SK-N-SH (cell line): ENCODE measurements around the gene BTBD3.

Source experiments
- ELF1 ChIP-seq: IDR thresholded peaks from 2 replicates; pipeline ENCODE4 v1.4.0; 2012
- EP300 ChIP-seq, 2 experiments: IDR thresholded peaks; 2 replicates each; pipeline versions ENCODE4 v1.4.0 to v1.6.1; 2012; ENCODE audit warnings: borderline replicate concordance in 1 of 2, low read depth in 1 of 2, low read length in 1 of 2
- EZH2phosphoT487 ChIP-seq: fragments of 200-600 bp; sonication (generic); IDR thresholded peaks from 2 replicates; pipeline ENCODE4 v1.6.1; 2017; ENCODE audit warnings: low read depth, mixed run types, mild to moderate bottlenecking, antibody characterized with exemption, moderate library complexity, borderline replicate concordance
- FOXJ3 ChIP-seq: sonication (generic); formaldehyde crosslinking; IDR thresholded peaks from 2 replicates; pipeline ENCODE4 v1.5.1; 2020; ENCODE audit warnings: mild to moderate bottlenecking, missing genetic modification reagents
- POLR2AphosphoS5 ChIP-seq: IDR thresholded peaks from 2 replicates; pipeline ENCODE4 v1.6.1; 2012; ENCODE audit warnings: low read depth, low read length
- RAD21 ChIP-seq: IDR thresholded peaks from 2 replicates; pipeline ENCODE4 v1.6.1; 2012; ENCODE audit warnings: mild to moderate bottlenecking, low read length
- RFX5 ChIP-seq: IDR thresholded peaks from 2 replicates; pipeline ENCODE4 v1.6.1; 2012; ENCODE audit warnings: mild to moderate bottlenecking, improper control_type of control experiment, low read length
- SMC3 ChIP-seq: IDR thresholded peaks from 2 replicates; pipeline ENCODE4 v1.6.1; 2012; ENCODE audit warnings: low read depth, low read length, improper control_type of control experiment
- TF ChIP-seq, protein P1 (sequence below): fragments of 200-600 bp; sonication (generic); IDR thresholded peaks from 2 replicates; pipeline ENCODE4 v1.6.1; 2017; ENCODE audit warnings: antibody characterized with exemption, mild to moderate bottlenecking, moderate library complexity
- TF ChIP-seq, protein P2 (sequence below): fragments of 150-350 bp; IDR thresholded peaks from 2 replicates; pipeline ENCODE4 v1.6.1; 2017; ENCODE audit warnings: antibody characterized with exemption, low read length, low read depth, borderline replicate concordance

GRCh38 chr20:11876555-11876954, 41.1 kb upstream of the BTBD3 start:
- TF ChIP-seq, protein P1, sequence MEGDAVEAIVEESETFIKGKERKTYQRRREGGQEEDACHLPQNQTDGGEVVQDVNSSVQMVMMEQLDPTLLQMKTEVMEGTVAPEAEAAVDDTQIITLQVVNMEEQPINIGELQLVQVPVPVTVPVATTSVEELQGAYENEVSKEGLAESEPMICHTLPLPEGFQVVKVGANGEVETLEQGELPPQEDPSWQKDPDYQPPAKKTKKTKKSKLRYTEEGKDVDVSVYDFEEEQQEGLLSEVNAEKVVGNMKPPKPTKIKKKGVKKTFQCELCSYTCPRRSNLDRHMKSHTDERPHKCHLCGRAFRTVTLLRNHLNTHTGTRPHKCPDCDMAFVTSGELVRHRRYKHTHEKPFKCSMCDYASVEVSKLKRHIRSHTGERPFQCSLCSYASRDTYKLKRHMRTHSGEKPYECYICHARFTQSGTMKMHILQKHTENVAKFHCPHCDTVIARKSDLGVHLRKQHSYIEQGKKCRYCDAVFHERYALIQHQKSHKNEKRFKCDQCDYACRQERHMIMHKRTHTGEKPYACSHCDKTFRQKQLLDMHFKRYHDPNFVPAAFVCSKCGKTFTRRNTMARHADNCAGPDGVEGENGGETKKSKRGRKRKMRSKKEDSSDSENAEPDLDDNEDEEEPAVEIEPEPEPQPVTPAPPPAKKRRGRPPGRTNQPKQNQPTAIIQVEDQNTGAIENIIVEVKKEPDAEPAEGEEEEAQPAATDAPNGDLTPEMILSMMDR, result no peak
- TF ChIP-seq POLR2AphosphoS5 (no peak), SMC3 (no peak), FOXJ3 (no peak), RAD21 (no peak), EZH2phosphoT487 (no peak), ELF1 (no peak), RFX5 (no peak), EP300 (IDR thresholded peaks at IDR 0.05; ENCODE audit: borderline replicate concordance in 1 of 2, low read depth in 1 of 2, low read length in 1 of 2) (no peak)
- TF ChIP-seq, protein P2, sequence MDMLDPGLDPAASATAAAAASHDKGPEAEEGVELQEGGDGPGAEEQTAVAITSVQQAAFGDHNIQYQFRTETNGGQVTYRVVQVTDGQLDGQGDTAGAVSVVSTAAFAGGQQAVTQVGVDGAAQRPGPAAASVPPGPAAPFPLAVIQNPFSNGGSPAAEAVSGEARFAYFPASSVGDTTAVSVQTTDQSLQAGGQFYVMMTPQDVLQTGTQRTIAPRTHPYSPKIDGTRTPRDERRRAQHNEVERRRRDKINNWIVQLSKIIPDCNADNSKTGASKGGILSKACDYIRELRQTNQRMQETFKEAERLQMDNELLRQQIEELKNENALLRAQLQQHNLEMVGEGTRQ, result no peak
